H9 (cell line): ENCODE data around the gene ARMC9. TPM values are rescaled to one million over a fixed set of nuclear protein-coding genes. Genes with fewer than 3 reads are reported as not detected.

ENCODE experiments used
- DNase-seq: peaks from one replicate; pipeline ENCODE4 v3.0.0-alpha.2; 2017
- H2AFZ ChIP-seq: one replicate; pipeline ENCODE4 v1.6.1; 2013; ENCODE audit warnings: mild to moderate bottlenecking, low read length, control low read depth, moderate library complexity
- H2AK5ac ChIP-seq: 2 replicates; pipeline ENCODE4 v1.6.1; 2013; ENCODE audit warnings: low read length, control low read depth, mixed read lengths; ENCODE audit not compliant: insufficient read length
- H2BK120ac ChIP-seq: one replicate; pipeline ENCODE4 v1.6.1; 2013; ENCODE audit warnings: low read depth, mild to moderate bottlenecking, low read length, control low read depth, inconsistent platforms; ENCODE audit not compliant: poor library complexity, severe bottlenecking
- H2BK12ac ChIP-seq: 2 replicates; pipeline ENCODE4 v1.6.1; 2013; ENCODE audit warnings: low read length, control low read depth, mixed read lengths, low read depth; ENCODE audit not compliant: insufficient read length
- H2BK15ac ChIP-seq: 2 replicates; pipeline ENCODE4 v1.6.1; 2013; ENCODE audit warnings: low read depth, low read length, control low read depth
- H2BK20ac ChIP-seq: one replicate; pipeline ENCODE4 v1.6.1; 2013; ENCODE audit warnings: low read depth, mild to moderate bottlenecking, low read length, control low read depth, inconsistent platforms; ENCODE audit not compliant: poor library complexity, severe bottlenecking
- H2BK5ac ChIP-seq: 2 replicates; pipeline ENCODE4 v1.6.1; 2013; ENCODE audit warnings: low read length, control low read depth, mixed read lengths; ENCODE audit not compliant: insufficient read length
- H3K14ac ChIP-seq: 2 replicates; pipeline ENCODE4 v1.6.1; 2013; ENCODE audit warnings: low read length, control low read depth; ENCODE audit not compliant: insufficient read depth
- H3K18ac ChIP-seq: 2 replicates; pipeline ENCODE4 v1.6.1; 2013; ENCODE audit warnings: low read depth, mild to moderate bottlenecking, mixed read lengths, low read length, control low read depth; ENCODE audit not compliant: insufficient read length
- H3K23ac ChIP-seq: 2 replicates; pipeline ENCODE4 v1.6.1; 2013; ENCODE audit warnings: low read length, control low read depth, mixed read lengths, low read depth; ENCODE audit not compliant: insufficient read length
- H3K23me2 ChIP-seq: 2 replicates; pipeline ENCODE4 v1.6.1; 2013; ENCODE audit warnings: low read depth, mild to moderate bottlenecking, mixed read lengths, low read length, control low read depth; ENCODE audit not compliant: insufficient read length, poor library complexity, severe bottlenecking
- H3K27ac ChIP-seq: 2 replicates; pipeline ENCODE4 v1.5.1; 2013; ENCODE audit warnings: low read length, control low read depth, mixed read lengths, low read depth; ENCODE audit not compliant: insufficient read length
- H3K27me3 ChIP-seq: 2 replicates; pipeline ENCODE4 v1.6.1; 2013; ENCODE audit warnings: low read length, control low read depth, inconsistent platforms; ENCODE audit not compliant: insufficient read depth
- H3K4ac ChIP-seq: 2 replicates; pipeline ENCODE4 v1.6.1; 2013; ENCODE audit warnings: low read depth, mild to moderate bottlenecking, control low read depth, inconsistent platforms, low read length, moderate library complexity
- H3K4me1 ChIP-seq: 2 replicates; pipeline ENCODE4 v1.6.1; 2013; ENCODE audit warnings: low read length, control low read depth, inconsistent platforms; ENCODE audit not compliant: insufficient read depth
- H3K4me2 ChIP-seq: 2 replicates; pipeline ENCODE4 v1.6.1; 2013; ENCODE audit warnings: low read length, control low read depth, mixed read lengths; ENCODE audit not compliant: insufficient read length, insufficient read depth
- H3K56ac ChIP-seq: 2 replicates; pipeline ENCODE4 v1.6.1; 2013; ENCODE audit warnings: low read depth, mild to moderate bottlenecking, mixed read lengths, low read length, control low read depth; ENCODE audit not compliant: insufficient read length
- H3K79me1 ChIP-seq: 2 replicates; pipeline ENCODE4 v1.6.1; 2013; ENCODE audit warnings: low read depth, mild to moderate bottlenecking, moderate library complexity, low read length, control low read depth, inconsistent platforms; ENCODE audit not compliant: insufficient read depth, poor library complexity, severe bottlenecking
- H3K79me2 ChIP-seq: 2 replicates; pipeline ENCODE4 v1.6.1; 2013; ENCODE audit warnings: low read length, control low read depth, inconsistent platforms; ENCODE audit not compliant: insufficient read depth
- H3K9ac ChIP-seq: 2 replicates; pipeline ENCODE4 v1.6.1; 2013; ENCODE audit warnings: low read length, control low read depth, mixed read lengths; ENCODE audit not compliant: insufficient read length; ENCODE audit errors: extremely low read depth
- H3K9me3 ChIP-seq: one replicate; pipeline ENCODE4 v1.6.1; 2013; ENCODE audit warnings: low read depth, low read length, inconsistent platforms; ENCODE audit not compliant: control insufficient read depth
- H3T11ph ChIP-seq: one replicate; pipeline ENCODE4 v1.6.1; 2013; ENCODE audit warnings: mild to moderate bottlenecking, low read length, control low read depth, inconsistent platforms
- H4K20me1 ChIP-seq: one replicate; pipeline ENCODE4 v1.6.1; 2013; ENCODE audit not compliant: control insufficient read depth, insufficient read length, insufficient read depth
- H4K5ac ChIP-seq: 2 replicates; pipeline ENCODE4 v1.6.1; 2013; ENCODE audit warnings: low read depth, mild to moderate bottlenecking, mixed read lengths, low read length, control low read depth; ENCODE audit not compliant: insufficient read length
- H4K8ac ChIP-seq: replicated peaks from 2 replicates; pipeline ENCODE4 v1.6.1; 2013; ENCODE audit warnings: low read length, control low read depth, mixed read lengths, low read depth; ENCODE audit not compliant: insufficient read length
- H4K91ac ChIP-seq: 2 replicates; pipeline ENCODE4 v1.6.1; 2013; ENCODE audit warnings: low read depth, mild to moderate bottlenecking, moderate library complexity, mixed read lengths, low read length, control low read depth; ENCODE audit not compliant: insufficient read length
- H3K27ac Mint-ChIP-seq, 3 experiments: 2 replicates in 2 of 3; 3 replicates in 1 of 3; pipeline ENCODE4 v1.8.0; 2020 to 2021; ENCODE audit warnings: mixed read lengths in 3 of 3, mild to moderate bottlenecking in 1 of 3, moderate library complexity in 1 of 3
- H3K27me3 Mint-ChIP-seq: 2 replicates; pipeline ENCODE4 v1.8.0; 2021; ENCODE audit warnings: low read depth, mild to moderate bottlenecking, moderate library complexity, mixed read lengths
- H3K36me3 Mint-ChIP-seq, 3 experiments: 2 replicates in 2 of 3; 3 replicates in 1 of 3; pipeline ENCODE4 v1.8.0; 2020 to 2021; ENCODE audit warnings: low read depth in 3 of 3, mixed read lengths in 3 of 3; ENCODE audit not compliant: insufficient read depth in 1 of 3
- H3K4me1 Mint-ChIP-seq, 2 experiments: 2 replicates each; pipeline ENCODE4 v1.8.0; 2020; ENCODE audit warnings: mixed read lengths in 2 of 2
- H3K4me3 Mint-ChIP-seq, 2 experiments: 2 replicates in 1 of 2; 3 replicates in 1 of 2; pipeline ENCODE4 v1.8.0; 2020 to 2021; ENCODE audit warnings: mild to moderate bottlenecking in 2 of 2, mixed read lengths in 2 of 2, moderate library complexity in 1 of 2
- H3K9me3 Mint-ChIP-seq, 2 experiments: 2 replicates in 1 of 2; 3 replicates in 1 of 2; pipeline ENCODE4 v1.8.0; 2020; ENCODE audit warnings: mild to moderate bottlenecking in 2 of 2, mixed read lengths in 2 of 2, moderate library complexity in 1 of 2
- WGBS: extraction: QIAGEN DNeasy Blood & Tissue Kit; methylation state at CpG from one replicate; pipeline ENCODE4 v1.1.7; 2013; ENCODE audit warnings: missing lambda C conversion rate, low lambda C conversion rate, mixed read lengths; ENCODE audit not compliant: insufficient read length; ENCODE audit errors: extremely low coverage; 5-methylcytosine and 5-hydroxymethylcytosine counted together
- total RNA-seq: library from RNA; stranded (reverse); gene quantifications from 2 replicates; pipeline ENCODE4 v1.2.1, GENCODE V29; 2021
- TF ChIP-seq, protein P1 (sequence below): fragments of 200-600 bp; sonication (generic); conservative IDR thresholded peaks from 3 replicates; pipeline ENCODE4 v1.8.0; 2021; ENCODE audit warnings: antibody characterized with exemption, mild to moderate bottlenecking

Gene ARMC9
- total RNA-seq, 1 experiment from 2014 or later: 37.6 TPM

GRCh38 chr2:231270221-231271114, 72.0 kb downstream of the ARMC9 start:
- no peak overlapping the region for H2BK5ac ChIP-seq
- H4K5ac ChIP-seq: no peak overlapping the region
- no peaks in the 10 kb centered on the region for H3K79me2 ChIP-seq
- no peaks in the 10 kb centered on the region for H3K23me2 ChIP-seq
- H3T11ph ChIP-seq: no peak overlapping the region
- no peak overlapping the region for H2AFZ ChIP-seq
- Mint-ChIP-seq H3K9me3 (no peaks in the 10 kb centered on the region), H3K27me3 (no peaks in the 10 kb centered on the region), H3K36me3 (peaks cover 19 to 55% (median 25%) of the 10 kb centered on the region in 3 experiments; a peak in 6 of 7 replicates), H3K27ac (peak overlapping the region in 2 of 3 experiments; percentile 2 to 71; a peak in 3 of 7 replicates), H3K4me1 (no peaks in the 10 kb centered on the region), H3K4me3 (no peak overlapping the region)
- no peak overlapping the region for H3K18ac ChIP-seq
- H3K9ac ChIP-seq: no peak overlapping the region
- no peaks in the 10 kb centered on the region for H3K79me1 ChIP-seq
- no peak overlapping the region for H3K56ac ChIP-seq
- no peak overlapping the region for H4K8ac ChIP-seq
- no peak overlapping the region for H2BK15ac ChIP-seq
- H3K27ac ChIP-seq: no peak overlapping the region
- no peak overlapping the region for H2BK120ac ChIP-seq
- H3K4ac ChIP-seq: no peak overlapping the region
- no peaks in the 10 kb centered on the region for H3K27me3 ChIP-seq
- no peak overlapping the region for H3K14ac ChIP-seq
- no peak overlapping the region for H2AK5ac ChIP-seq
- H3K4me1 ChIP-seq: no peaks in the 10 kb centered on the region
- no peak overlapping the region for H3K23ac ChIP-seq
- H3K9me3 ChIP-seq: no peaks in the 10 kb centered on the region
- TF ChIP-seq, protein P1, sequence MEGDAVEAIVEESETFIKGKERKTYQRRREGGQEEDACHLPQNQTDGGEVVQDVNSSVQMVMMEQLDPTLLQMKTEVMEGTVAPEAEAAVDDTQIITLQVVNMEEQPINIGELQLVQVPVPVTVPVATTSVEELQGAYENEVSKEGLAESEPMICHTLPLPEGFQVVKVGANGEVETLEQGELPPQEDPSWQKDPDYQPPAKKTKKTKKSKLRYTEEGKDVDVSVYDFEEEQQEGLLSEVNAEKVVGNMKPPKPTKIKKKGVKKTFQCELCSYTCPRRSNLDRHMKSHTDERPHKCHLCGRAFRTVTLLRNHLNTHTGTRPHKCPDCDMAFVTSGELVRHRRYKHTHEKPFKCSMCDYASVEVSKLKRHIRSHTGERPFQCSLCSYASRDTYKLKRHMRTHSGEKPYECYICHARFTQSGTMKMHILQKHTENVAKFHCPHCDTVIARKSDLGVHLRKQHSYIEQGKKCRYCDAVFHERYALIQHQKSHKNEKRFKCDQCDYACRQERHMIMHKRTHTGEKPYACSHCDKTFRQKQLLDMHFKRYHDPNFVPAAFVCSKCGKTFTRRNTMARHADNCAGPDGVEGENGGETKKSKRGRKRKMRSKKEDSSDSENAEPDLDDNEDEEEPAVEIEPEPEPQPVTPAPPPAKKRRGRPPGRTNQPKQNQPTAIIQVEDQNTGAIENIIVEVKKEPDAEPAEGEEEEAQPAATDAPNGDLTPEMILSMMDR: no peak
- H3K4me2 ChIP-seq: no peak overlapping the region
- no peak overlapping the region for H2BK20ac ChIP-seq
- no CpG with 5 or more reads among the region's 20 CpGs for WGBS
- H2BK12ac ChIP-seq: no peak overlapping the region
- DNase-seq: no peak
- no peak overlapping the region for H4K91ac ChIP-seq
- H4K20me1 ChIP-seq: no peaks in the 10 kb centered on the region
